Erythroblast (primary cell): ENCODE results near the gene MPZL1.

ENCODE experiments used
- GATA1 ChIP-seq: IDR thresholded peaks from 2 replicates; pipeline ENCODE4 v1.6.1; 2011; ENCODE audit warnings: low read depth, mild to moderate bottlenecking, control low read depth, low read length, moderate library complexity
- POLR2A ChIP-seq: IDR thresholded peaks from 2 replicates; pipeline ENCODE4 v1.6.1; 2011; ENCODE audit warnings: mild to moderate bottlenecking, low read length

- no peak for TF ChIP-seq POLR2A
- TF ChIP-seq GATA1, result no peak
These were observed 112.1 kb downstream of the MPZL1 start for GRCh38 chr1:167833904-167834303.
